ENCODE measurements around the gene LSM14A. TPM values are rescaled to one million over a fixed set of nuclear protein-coding genes. Genes with fewer than 3 reads are reported as not detected.

The LSM14A gene
- total and polyA plus RNA-seq, 2 of the 13 experiments (the other 11 are each of a cell fraction or from before 2014, with no cell fraction given) = 77.0 to 83.6 TPM

DNA sequence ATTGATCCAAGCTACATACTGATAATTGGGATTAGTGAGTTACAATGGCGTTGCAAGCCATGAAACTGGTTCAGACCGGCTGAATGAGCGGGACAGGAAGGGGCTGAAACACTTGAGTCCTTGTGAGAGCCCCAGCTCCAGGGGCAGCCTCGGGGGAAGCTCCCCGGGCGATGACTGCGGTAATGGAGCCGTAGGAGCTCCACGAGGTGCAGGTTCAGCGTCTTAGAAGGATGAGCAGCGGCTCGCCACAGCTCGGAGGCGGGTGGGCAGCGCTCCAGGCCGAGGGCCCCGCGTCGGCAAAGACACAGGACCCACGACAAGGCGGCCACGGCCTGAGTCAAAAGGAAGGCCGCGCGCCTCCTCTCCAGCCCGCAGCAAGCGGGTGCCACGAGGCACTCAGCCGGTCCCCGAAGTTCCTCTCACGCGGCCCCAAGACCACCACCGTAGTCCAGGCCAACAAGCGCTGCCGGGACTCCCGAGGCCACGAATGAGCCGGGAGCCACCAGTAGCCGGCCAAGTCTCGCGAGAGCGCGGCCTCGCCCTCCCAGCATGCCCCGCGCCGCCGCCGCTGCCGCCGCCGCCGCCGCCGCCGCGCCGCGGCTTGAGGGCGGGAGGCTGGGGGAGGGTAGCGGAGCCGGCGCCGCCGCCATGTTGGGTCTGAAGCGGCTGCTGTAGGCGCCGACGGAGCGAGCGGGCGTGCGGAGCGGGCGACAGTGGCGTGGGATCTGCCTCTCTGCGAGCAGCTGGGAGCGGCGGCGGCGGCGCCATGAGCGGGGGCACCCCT is at the start of gene LSM14A (continued):
- TF ChIP-seq, protein P1, sequence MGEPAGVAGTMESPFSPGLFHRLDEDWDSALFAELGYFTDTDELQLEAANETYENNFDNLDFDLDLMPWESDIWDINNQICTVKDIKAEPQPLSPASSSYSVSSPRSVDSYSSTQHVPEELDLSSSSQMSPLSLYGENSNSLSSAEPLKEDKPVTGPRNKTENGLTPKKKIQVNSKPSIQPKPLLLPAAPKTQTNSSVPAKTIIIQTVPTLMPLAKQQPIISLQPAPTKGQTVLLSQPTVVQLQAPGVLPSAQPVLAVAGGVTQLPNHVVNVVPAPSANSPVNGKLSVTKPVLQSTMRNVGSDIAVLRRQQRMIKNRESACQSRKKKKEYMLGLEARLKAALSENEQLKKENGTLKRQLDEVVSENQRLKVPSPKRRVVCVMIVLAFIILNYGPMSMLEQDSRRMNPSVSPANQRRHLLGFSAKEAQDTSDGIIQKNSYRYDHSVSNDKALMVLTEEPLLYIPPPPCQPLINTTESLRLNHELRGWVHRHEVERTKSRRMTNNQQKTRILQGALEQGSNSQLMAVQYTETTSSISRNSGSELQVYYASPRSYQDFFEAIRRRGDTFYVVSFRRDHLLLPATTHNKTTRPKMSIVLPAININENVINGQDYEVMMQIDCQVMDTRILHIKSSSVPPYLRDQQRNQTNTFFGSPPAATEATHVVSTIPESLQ (CRISPR knock-in tag; conservative IDR thresholded peaks at IDR 0.05) = no peak
- TF ChIP-seq HMG20A (CRISPR knock-in tag; IDR thresholded peaks at IDR 0.05; ENCODE audit: borderline replicate concordance) (no peak), PPARG (CRISPR knock-in tag; conservative IDR thresholded peaks at IDR 0.05) (no peak), ZNF34 (CRISPR knock-in tag; IDR thresholded peaks at IDR 0.05; ENCODE audit: borderline replicate concordance) (no peak), MAFG (CRISPR knock-in tag; IDR thresholded peaks at IDR 0.05) (no peak), HOXA5 (CRISPR knock-in tag; IDR thresholded peaks at IDR 0.05) (peak; percentile 77), MAZ (IDR thresholded peaks at IDR 0.05; ENCODE audit: borderline replicate concordance, low read depth, low read length) (no peak), MAZ (CRISPR knock-in tag; IDR thresholded peaks at IDR 0.05; ENCODE audit: low read depth) (peak; percentile 51), ZNF383 (CRISPR knock-in tag; IDR thresholded peaks at IDR 0.05; ENCODE audit: borderline replicate concordance) (no peak), ZNF720 (CRISPR knock-in tag; IDR thresholded peaks at IDR 0.05) (no peak), REXO4 (CRISPR knock-in tag; IDR thresholded peaks at IDR 0.05; ENCODE audit: borderline replicate concordance) (no peak), FIP1L1 (IDR thresholded peaks at IDR 0.05; ENCODE audit: borderline replicate concordance, insufficient read depth, low read depth, low read length) (no peak), ZC3H4 (CRISPR knock-in tag; IDR thresholded peaks at IDR 0.05; ENCODE audit: borderline replicate concordance) (no peak; the same call in 1 of the 2 replicates), POLR2G (IDR thresholded peaks at IDR 0.05; ENCODE audit: low read depth, low read length) (peak; percentile 94)
- TF ChIP-seq, protein P2, sequence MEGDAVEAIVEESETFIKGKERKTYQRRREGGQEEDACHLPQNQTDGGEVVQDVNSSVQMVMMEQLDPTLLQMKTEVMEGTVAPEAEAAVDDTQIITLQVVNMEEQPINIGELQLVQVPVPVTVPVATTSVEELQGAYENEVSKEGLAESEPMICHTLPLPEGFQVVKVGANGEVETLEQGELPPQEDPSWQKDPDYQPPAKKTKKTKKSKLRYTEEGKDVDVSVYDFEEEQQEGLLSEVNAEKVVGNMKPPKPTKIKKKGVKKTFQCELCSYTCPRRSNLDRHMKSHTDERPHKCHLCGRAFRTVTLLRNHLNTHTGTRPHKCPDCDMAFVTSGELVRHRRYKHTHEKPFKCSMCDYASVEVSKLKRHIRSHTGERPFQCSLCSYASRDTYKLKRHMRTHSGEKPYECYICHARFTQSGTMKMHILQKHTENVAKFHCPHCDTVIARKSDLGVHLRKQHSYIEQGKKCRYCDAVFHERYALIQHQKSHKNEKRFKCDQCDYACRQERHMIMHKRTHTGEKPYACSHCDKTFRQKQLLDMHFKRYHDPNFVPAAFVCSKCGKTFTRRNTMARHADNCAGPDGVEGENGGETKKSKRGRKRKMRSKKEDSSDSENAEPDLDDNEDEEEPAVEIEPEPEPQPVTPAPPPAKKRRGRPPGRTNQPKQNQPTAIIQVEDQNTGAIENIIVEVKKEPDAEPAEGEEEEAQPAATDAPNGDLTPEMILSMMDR (CRISPR knock-in tag; IDR thresholded peaks at IDR 0.05) = no peak
- TF ChIP-seq, protein P3, sequence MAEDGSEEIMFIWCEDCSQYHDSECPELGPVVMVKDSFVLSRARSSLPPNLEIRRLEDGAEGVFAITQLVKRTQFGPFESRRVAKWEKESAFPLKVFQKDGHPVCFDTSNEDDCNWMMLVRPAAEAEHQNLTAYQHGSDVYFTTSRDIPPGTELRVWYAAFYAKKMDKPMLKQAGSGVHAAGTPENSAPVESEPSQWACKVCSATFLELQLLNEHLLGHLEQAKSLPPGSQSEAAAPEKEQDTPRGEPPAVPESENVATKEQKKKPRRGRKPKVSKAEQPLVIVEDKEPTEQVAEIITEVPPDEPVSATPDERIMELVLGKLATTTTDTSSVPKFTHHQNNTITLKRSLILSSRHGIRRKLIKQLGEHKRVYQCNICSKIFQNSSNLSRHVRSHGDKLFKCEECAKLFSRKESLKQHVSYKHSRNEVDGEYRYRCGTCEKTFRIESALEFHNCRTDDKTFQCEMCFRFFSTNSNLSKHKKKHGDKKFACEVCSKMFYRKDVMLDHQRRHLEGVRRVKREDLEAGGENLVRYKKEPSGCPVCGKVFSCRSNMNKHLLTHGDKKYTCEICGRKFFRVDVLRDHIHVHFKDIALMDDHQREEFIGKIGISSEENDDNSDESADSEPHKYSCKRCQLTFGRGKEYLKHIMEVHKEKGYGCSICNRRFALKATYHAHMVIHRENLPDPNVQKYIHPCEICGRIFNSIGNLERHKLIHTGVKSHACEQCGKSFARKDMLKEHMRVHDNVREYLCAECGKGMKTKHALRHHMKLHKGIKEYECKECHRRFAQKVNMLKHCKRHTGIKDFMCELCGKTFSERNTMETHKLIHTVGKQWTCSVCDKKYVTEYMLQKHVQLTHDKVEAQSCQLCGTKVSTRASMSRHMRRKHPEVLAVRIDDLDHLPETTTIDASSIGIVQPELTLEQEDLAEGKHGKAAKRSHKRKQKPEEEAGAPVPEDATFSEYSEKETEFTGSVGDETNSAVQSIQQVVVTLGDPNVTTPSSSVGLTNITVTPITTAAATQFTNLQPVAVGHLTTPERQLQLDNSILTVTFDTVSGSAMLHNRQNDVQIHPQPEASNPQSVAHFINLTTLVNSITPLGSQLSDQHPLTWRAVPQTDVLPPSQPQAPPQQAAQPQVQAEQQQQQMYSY (CRISPR knock-in tag; IDR thresholded peaks at IDR 0.05) = no peak
- TF ChIP-seq, protein P4, sequence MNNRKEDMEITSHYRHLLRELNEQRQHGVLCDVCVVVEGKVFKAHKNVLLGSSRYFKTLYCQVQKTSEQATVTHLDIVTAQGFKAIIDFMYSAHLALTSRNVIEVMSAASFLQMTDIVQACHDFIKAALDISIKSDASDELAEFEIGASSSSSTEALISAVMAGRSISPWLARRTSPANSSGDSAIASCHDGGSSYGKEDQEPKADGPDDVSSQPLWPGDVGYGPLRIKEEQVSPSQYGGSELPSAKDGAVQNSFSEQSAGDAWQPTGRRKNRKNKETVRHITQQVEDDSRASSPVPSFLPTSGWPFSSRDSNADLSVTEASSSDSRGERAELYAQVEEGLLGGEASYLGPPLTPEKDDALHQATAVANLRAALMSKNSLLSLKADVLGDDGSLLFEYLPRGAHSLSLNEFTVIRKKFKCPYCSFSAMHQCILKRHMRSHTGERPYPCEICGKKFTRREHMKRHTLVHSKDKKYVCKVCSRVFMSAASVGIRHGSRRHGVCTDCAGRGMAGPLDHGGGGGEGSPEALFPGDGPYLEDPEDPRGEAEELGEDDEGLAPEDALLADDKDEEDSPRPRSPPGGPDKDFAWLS (CRISPR knock-in tag; IDR thresholded peaks at IDR 0.05; ENCODE audit: borderline replicate concordance) = no peak
